HG02970 (cell line): ENCODE data around the gene SLC6A6.

Experiments used
- ATAC-seq: cut with Tn5 transposase; IDR thresholded peaks from one replicate; pipeline ENCODE4 v1.9.1; 2021; ENCODE audit warnings: mild to moderate bottlenecking, moderate library complexity, moderate number of reproducible peaks; ENCODE audit not compliant: unreplicated experiment, low FRiP score

Gene SLC6A6

GRCh38 chr3:14477311-14477935 lies 75.0 kb downstream of the SLC6A6 start:
- no peak for ATAC-seq

GRCh38 chr3:14478956-14479550 lies 76.6 kb downstream of the SLC6A6 start:
- ATAC-seq: no peak

GRCh38 chr3:14479591-14479990 lies 77.2 kb downstream of the SLC6A6 start:
- no peak for ATAC-seq

- ATAC-seq: no peak
These were observed 78.0 kb downstream of the SLC6A6 start for GRCh38 chr3:14480207-14481017.

- ATAC-seq: no peak
These were observed 78.7 kb downstream of the SLC6A6 start for GRCh38 chr3:14481018-14481645.

GRCh38 chr3:14481646-14482036 lies 79.2 kb downstream of the SLC6A6 start:
- no peak for ATAC-seq

- ATAC-seq: no peak
These were observed 79.9 kb downstream of the SLC6A6 start for GRCh38 chr3:14482271-14482721.

- ATAC-seq: no peak
These were observed 80.9 kb downstream of the SLC6A6 start for GRCh38 chr3:14483286-14483685.

GRCh38 chr3:14484741-14485140 lies 82.3 kb downstream of the SLC6A6 start:
- no peak for ATAC-seq

GRCh38 chr3:14485981-14486380 lies 83.6 kb downstream of the SLC6A6 start:
- no peak for ATAC-seq

GRCh38 chr3:14486460-14486859 lies 84.1 kb downstream of the SLC6A6 start:
- ATAC-seq: no peak

- ATAC-seq: no peak
These were observed 84.7 kb downstream of the SLC6A6 start for GRCh38 chr3:14487086-14487485.

- ATAC-seq: no peak
These were observed 85.4 kb downstream of the SLC6A6 start for GRCh38 chr3:14487821-14488220.

GRCh38 chr3:14488286-14489041 lies 86.1 kb downstream of the SLC6A6 start:
- ATAC-seq: no peak

- no peak for ATAC-seq
These were observed 87.2 kb downstream of the SLC6A6 start for GRCh38 chr3:14489641-14490040.

- no peak for ATAC-seq
These were observed 87.8 kb downstream of the SLC6A6 start for GRCh38 chr3:14490255-14490654.

GRCh38 chr3:14490831-14491230 lies 88.4 kb downstream of the SLC6A6 start:
- no peak for ATAC-seq

GRCh38 chr3:14491396-14492190 lies 89.2 kb downstream of the SLC6A6 start:
- no peak for ATAC-seq
